Stimulated activated naive B cell treated with anti-CD40 and anti-IgM and Interleukin-4, amounts not matched to agents 10 μg/mL and 1 μg/mL and 100 μg/mL, for 72 hours (primary cell): ENCODE results near the gene PDLIM4.
A peak's percentile ranks its signal among the peaks of the same experiment; 100 is the strongest.

Experiments
- ATAC-seq, 2 donors: fragments of 150-1000 bp; cut with Tn5 transposase; replicated peaks; 2 replicates each; pipeline ENCODE4 v1.10.0; 2021; ENCODE audit warnings: moderate library complexity in 1 of 2
- DNase-seq: peaks from one replicate; pipeline ENCODE4 v3.0.0; 2021
- H3K27ac Mint-ChIP-seq: one replicate; pipeline ENCODE4 v1.8.0; 2022; ENCODE audit warnings: mild to moderate bottlenecking, mixed read lengths
- H3K27me3 Mint-ChIP-seq, 2 donors: one replicate each; pipeline ENCODE4 v1.8.0; 2022; ENCODE audit warnings: mixed read lengths in 2 of 2
- H3K36me3 Mint-ChIP-seq, 2 donors: one replicate each; pipeline ENCODE4 v1.8.0; 2022; ENCODE audit warnings: mixed read lengths in 2 of 2, mild to moderate bottlenecking in 1 of 2
- H3K4me1 Mint-ChIP-seq, 2 donors: one replicate each; pipeline ENCODE4 v1.8.0; 2022; ENCODE audit warnings: mixed read lengths in 2 of 2, mild to moderate bottlenecking in 1 of 2
- H3K4me3 Mint-ChIP-seq, 2 donors: one replicate each; pipeline ENCODE4 v1.8.0; 2022; ENCODE audit warnings: mild to moderate bottlenecking in 2 of 2, mixed read lengths in 2 of 2, moderate library complexity in 1 of 2
- H3K9me3 Mint-ChIP-seq, 2 donors: one replicate each; pipeline ENCODE4 v1.8.0; 2022; ENCODE audit warnings: mixed read lengths in 2 of 2, mild to moderate bottlenecking in 1 of 2

Gene PDLIM4

DNA sequence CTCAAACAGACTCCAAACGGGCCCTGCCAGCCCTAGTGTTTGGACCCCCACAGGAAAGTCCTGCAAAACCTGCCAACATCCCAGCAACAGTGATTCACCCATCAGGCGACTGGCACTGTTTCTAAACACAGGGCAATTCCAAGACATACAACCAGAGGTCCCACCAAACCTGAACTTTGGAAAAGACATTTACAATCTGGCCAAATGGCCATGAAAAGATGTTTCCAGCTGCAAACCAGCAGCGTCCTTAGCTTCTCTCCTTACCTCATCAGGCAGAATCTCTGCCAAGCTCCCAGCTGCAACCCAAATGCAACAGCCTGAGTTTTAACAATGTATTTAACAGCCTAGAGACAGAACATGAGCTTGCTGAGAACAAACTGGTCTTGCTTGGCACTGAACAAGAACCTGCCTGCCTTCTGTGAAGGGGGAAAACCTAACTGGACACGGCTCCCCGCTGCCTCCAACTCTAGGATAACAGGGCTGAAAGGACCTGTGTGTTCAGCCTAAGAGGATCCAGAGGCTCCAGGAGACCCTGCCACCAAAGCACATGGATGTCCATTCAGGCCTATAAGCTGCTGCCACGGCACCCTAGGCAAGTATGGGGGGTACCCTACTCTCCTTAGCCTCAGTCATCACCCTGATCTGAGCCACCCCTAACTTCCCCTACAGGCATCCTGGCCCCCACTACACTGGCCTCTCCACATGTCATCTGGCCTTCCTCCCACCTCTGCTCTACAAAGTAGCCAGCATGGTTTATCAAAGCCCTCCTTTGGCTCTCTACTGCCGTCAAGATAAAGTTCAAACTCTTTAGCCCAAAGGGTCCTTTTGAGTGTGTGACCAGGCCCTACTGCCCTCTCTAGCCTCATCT lies 35.5 kb upstream of the PDLIM4 start:
- H3K4me3 Mint-ChIP-seq: peak overlapping the region in 1 of 2 donors; percentile 34
- peak overlapping the region; percentile 66 for H3K27ac Mint-ChIP-seq
- H3K9me3 Mint-ChIP-seq: no peaks in the 10 kb centered on the region
- ATAC-seq (peak; percentile 62 to 68), DNase-seq (no peak)
- H3K27me3 Mint-ChIP-seq: peaks cover 5 to 13% of the 10 kb centered on the region in 2 donors
- H3K4me1 Mint-ChIP-seq: peaks cover 26 to 32% of the 10 kb centered on the region in 2 donors
- peaks cover 2 to 11% of the 10 kb centered on the region in 2 donors for H3K36me3 Mint-ChIP-seq

DNA sequence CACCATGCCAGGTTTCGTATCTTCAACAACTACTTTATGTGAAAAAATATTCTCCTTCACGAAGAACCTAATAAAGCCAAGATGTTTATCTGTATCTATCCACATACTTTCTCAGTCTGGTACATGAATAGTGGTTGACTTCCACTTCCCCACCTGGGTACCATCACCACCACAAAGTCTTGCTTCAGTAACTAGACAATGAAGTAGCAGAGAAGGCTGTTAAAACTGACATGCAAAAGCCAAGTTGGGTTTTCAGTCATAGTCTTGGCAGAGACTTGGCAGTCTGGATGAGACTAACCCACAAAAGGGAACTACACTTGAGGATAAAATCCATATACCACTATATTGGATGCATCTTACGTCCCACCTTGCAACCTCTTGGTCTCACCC lies 34.9 kb upstream of the PDLIM4 start:
- peaks cover 7 to 14% of the 10 kb centered on the region in 2 donors for H3K27me3 Mint-ChIP-seq
- DNase-seq: peak; percentile 49
- no peaks in the 10 kb centered on the region for H3K9me3 Mint-ChIP-seq
- H3K27ac Mint-ChIP-seq: peak overlapping the region; percentile 66
- H3K4me3 Mint-ChIP-seq: peak overlapping the region in 1 of 2 donors; percentile 34
- H3K4me1 Mint-ChIP-seq: peaks cover 27 to 33% of the 10 kb centered on the region in 2 donors
- peak; percentile 94 to 95 for ATAC-seq
- H3K36me3 Mint-ChIP-seq: peaks cover 0 to 6% of the 10 kb centered on the region in 2 donors

- no peaks in the 10 kb centered on the region for H3K9me3 Mint-ChIP-seq
- ATAC-seq (no peak), DNase-seq (no peak)
- H3K4me3 Mint-ChIP-seq: no peak overlapping the region
- peaks cover 7 to 16% of the 10 kb centered on the region in 2 donors for H3K27me3 Mint-ChIP-seq
- H3K27ac Mint-ChIP-seq: no peak overlapping the region
- H3K4me1 Mint-ChIP-seq: peaks cover 27 to 34% of the 10 kb centered on the region in 2 donors
- H3K36me3 Mint-ChIP-seq: peaks cover 0 to 5% of the 10 kb centered on the region in 2 donors
These were observed 33.6 kb upstream of the PDLIM4 start for GRCh38 chr5:132223861-132224260.

- H3K4me3 Mint-ChIP-seq: no peak overlapping the region
- H3K36me3 Mint-ChIP-seq: peaks cover 0 to 5% of the 10 kb centered on the region in 2 donors
- no peak for DNase-seq
- no peak for ATAC-seq
- no peak overlapping the region for H3K27ac Mint-ChIP-seq
- H3K27me3 Mint-ChIP-seq: peaks cover 13 to 24% of the 10 kb centered on the region in 2 donors
- H3K4me1 Mint-ChIP-seq: peaks cover 36 to 42% of the 10 kb centered on the region in 2 donors
- H3K9me3 Mint-ChIP-seq: no peaks in the 10 kb centered on the region
These were observed 32.8 kb upstream of the PDLIM4 start for GRCh38 chr5:132224716-132225115.

- no peak for ATAC-seq
- H3K27ac Mint-ChIP-seq: no peak overlapping the region
These were observed 32.1 kb upstream of the PDLIM4 start for GRCh38 chr5:132225165-132226032.

DNA sequence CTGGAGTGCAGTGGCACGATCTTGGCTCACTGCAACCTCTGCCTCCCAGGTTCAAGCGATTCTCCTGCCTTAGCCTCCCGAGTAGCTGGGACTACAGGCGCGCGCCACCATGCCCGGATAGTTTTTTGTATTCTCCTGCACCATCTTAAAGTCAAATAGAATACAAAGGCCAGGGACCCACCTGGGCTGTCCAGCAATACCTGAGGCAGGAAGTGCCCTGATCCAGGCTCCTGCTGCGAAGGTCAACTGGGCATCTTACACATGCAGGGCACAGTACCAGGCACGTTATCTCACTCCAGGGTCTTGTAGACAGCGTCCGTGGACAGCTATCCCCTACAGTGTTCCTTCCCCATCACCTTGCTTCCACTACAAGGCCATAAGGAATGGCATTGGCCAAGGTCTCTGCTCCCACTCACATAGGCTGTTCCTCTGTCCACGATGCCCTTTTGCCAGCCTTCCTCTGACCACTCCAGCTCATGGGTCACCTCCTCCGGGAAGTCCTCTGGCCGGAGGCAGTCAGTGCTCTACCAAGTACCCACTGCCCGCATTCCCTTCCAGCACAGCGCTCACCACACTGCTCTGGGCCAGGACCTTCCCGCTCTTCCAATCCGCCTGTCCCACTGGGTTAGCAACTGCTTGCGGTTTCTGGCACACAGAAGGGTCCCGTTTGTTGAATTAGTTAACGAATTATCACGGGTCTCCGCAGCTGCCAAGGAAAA lies 30.8 kb upstream of the PDLIM4 start:
- Mint-ChIP-seq H3K4me1 (peaks cover 45 to 47% of the 10 kb centered on the region in 2 donors), H3K9me3 (no peaks in the 10 kb centered on the region), H3K27me3 (peaks cover 13 to 27% of the 10 kb centered on the region in 2 donors), H3K36me3 (peaks cover 0 to 5% of the 10 kb centered on the region in 2 donors), H3K27ac (no peak overlapping the region), H3K4me3 (peak overlapping the region; percentile 58 to 70)
- ATAC-seq (no peak), DNase-seq (no peak)

More at GRCh38 chr5:132225165-132226032, 32.1 kb upstream of the PDLIM4 start:
- H3K4me3 Mint-ChIP-seq: no peak overlapping the region
- peaks cover 0 to 5% of the 10 kb centered on the region in 2 donors for H3K36me3 Mint-ChIP-seq
- peaks cover 39 to 47% of the 10 kb centered on the region in 2 donors for H3K4me1 Mint-ChIP-seq
- no peak for DNase-seq
- no peaks in the 10 kb centered on the region for H3K9me3 Mint-ChIP-seq
- peaks cover 13 to 27% of the 10 kb centered on the region in 2 donors for H3K27me3 Mint-ChIP-seq

- ATAC-seq (no peak), DNase-seq (no peak)
- H3K36me3 Mint-ChIP-seq: peaks cover 0 to 5% of the 10 kb centered on the region in 2 donors
- H3K9me3 Mint-ChIP-seq: no peaks in the 10 kb centered on the region
- H3K4me1 Mint-ChIP-seq: peaks cover 41 to 43% of the 10 kb centered on the region in 2 donors
- peak overlapping the region; percentile 58 to 70 for H3K4me3 Mint-ChIP-seq
- H3K27ac Mint-ChIP-seq: no peak overlapping the region
- H3K27me3 Mint-ChIP-seq: peaks cover 13 to 27% of the 10 kb centered on the region in 2 donors
These were observed 30.3 kb upstream of the PDLIM4 start for GRCh38 chr5:132227235-132227484.

DNA sequence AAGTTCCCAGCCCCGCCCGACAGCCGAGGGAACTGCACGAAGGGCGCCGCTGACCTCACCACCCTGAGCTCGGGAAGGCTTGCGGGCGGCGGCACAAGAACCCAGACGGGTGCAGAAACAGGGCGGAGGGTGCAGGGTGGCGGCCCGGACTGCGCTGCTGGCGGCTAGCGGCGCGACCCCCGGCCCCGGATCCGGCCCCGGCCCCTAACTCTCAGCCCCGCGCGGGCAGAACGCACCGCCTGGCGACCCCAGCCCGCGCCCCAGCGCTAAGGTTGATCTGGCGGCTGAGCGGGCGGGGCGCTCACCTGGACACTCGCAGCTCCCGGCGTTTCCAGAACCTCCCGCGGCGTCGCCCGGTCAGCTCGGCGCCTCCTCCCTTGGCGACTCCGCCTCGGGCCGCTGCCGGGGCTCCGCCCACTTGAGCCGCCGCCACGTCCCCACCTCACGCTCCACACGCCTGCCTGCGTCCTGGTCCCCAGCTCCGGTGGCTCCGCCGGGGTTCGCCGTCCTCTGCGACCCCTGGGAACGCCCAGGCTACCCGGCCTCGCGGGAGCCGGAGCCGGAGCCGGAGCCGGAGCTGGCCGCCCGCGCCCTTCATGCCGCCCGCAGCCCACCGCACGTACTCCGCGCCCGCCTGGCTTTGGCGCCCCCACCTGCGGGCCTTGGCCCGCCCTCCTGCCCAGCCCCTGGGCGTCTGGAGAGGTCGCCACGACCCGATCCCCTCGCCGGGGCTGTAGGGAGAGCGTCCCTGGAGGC lies 29.8 kb upstream of the PDLIM4 start, which contains the start of gene P4HA2:
TSS of gene P4HA2 (minus strand) at position 369 of the 756 bp plus-strand sequence. CDS start 9,227 bp downstream, outside the sequence.
- H3K4me1 Mint-ChIP-seq: peaks cover 38% of the 10 kb centered on the region in 2 donors
- no peaks in the 10 kb centered on the region for H3K9me3 Mint-ChIP-seq
- ATAC-seq (peak; percentile 81 to 84), DNase-seq (peak; percentile 40)
- H3K27me3 Mint-ChIP-seq: peaks cover 16 to 27% of the 10 kb centered on the region in 2 donors
- H3K36me3 Mint-ChIP-seq: peaks cover 0 to 5% of the 10 kb centered on the region in 2 donors
- peak within 1 kb of the TSS; percentile 58 to 70 for H3K4me3 Mint-ChIP-seq
- no peak within 1 kb of the TSS for H3K27ac Mint-ChIP-seq

GRCh38 chr5:132228241-132229035 lies 29.1 kb upstream of the PDLIM4 start:
- ATAC-seq: no peak
- peak overlapping the region; percentile 66 to 70 for H3K4me3 Mint-ChIP-seq
- DNase-seq: no peak
- peaks cover 0 to 5% of the 10 kb centered on the region in 2 donors for H3K36me3 Mint-ChIP-seq
- H3K27me3 Mint-ChIP-seq: peaks cover 19 to 27% of the 10 kb centered on the region in 2 donors
- no peaks in the 10 kb centered on the region for H3K9me3 Mint-ChIP-seq
- no peak overlapping the region for H3K27ac Mint-ChIP-seq
- peaks cover 31% of the 10 kb centered on the region in 2 donors for H3K4me1 Mint-ChIP-seq

DNA sequence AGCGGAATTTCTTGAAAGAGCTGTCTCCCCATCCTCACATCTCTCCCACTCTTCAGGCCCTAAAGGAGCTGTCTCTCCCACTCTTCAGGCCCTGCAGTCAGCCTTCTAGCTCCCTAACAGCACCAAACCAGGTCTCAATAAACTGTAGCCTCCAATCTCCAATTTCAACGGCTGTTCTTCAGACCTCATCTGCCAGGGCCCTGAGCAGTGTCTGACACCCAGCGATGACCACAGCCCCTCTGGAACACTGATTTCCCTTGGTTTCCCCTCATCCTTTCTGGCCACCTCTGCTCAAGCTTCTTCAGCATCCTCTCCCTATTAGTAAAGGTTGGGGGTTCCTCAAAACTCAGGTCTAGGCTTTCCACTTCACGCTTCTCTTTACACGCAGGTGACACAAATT lies 28.3 kb upstream of the PDLIM4 start:
- no peaks in the 10 kb centered on the region for H3K9me3 Mint-ChIP-seq
- H3K4me1 Mint-ChIP-seq: peaks cover 26 to 27% of the 10 kb centered on the region in 2 donors
- no peak for ATAC-seq
- peaks cover 0 to 5% of the 10 kb centered on the region in 2 donors for H3K36me3 Mint-ChIP-seq
- no peak for DNase-seq
- H3K27ac Mint-ChIP-seq: peak overlapping the region; percentile 0
- H3K27me3 Mint-ChIP-seq: peaks cover 19 to 27% of the 10 kb centered on the region in 2 donors
- H3K4me3 Mint-ChIP-seq: peak overlapping the region; percentile 45 to 66

- no peak for ATAC-seq
- Mint-ChIP-seq H3K27ac (no peak overlapping the region), H3K4me1 (peaks cover 19 to 23% of the 10 kb centered on the region in 2 donors), H3K36me3 (no peaks in the 10 kb centered on the region), H3K27me3 (peaks cover 18 to 19% of the 10 kb centered on the region in 2 donors), H3K4me3 (no peak overlapping the region), H3K9me3 (no peaks in the 10 kb centered on the region)
- DNase-seq: no peak
These were observed 26.6 kb upstream of the PDLIM4 start for GRCh38 chr5:132230871-132231270.

DNA sequence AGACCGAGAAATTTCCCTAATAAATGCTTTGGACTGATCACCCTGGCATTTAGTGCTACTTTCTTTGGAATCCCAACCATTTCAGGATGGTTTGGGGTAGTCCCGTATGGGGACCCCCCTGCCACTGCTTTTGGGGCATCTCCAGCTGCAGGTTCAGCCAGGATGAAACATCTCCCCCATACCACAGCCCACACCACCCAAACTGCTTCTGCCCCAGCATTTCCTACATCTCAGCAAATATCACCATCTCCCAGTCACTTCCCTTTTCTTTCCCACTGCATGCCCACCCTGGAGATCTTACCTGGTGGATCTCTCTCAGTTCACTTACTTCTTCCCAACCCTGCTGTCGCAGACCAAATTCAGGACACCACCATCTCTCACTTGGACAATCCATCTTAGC lies 25.0 kb upstream of the PDLIM4 start:
- DNase-seq (no peak), ATAC-seq (no peak)
- H3K27me3 Mint-ChIP-seq: peaks cover 12 to 13% of the 10 kb centered on the region in 2 donors
- H3K4me3 Mint-ChIP-seq: no peak overlapping the region
- H3K4me1 Mint-ChIP-seq: peaks cover 13 to 21% of the 10 kb centered on the region in 2 donors
- no peaks in the 10 kb centered on the region for H3K9me3 Mint-ChIP-seq
- no peaks in the 10 kb centered on the region for H3K36me3 Mint-ChIP-seq
- no peak overlapping the region for H3K27ac Mint-ChIP-seq
